Stimulated activated CD8-positive, alpha-beta memory T cell treated with anti-CD3 and anti-CD28 coated beads, Interleukin-7, amount 100 ng/mL, for 4 hours (primary cell): ENCODE measurements around the gene HSPG2.

Experiments used
- DNase-seq, 2 donors: peaks; one replicate each; pipeline ENCODE4 v3.0.0-alpha.2; 2020; ENCODE audit warnings: low read depth in 2 of 2

Gene HSPG2

DNA sequence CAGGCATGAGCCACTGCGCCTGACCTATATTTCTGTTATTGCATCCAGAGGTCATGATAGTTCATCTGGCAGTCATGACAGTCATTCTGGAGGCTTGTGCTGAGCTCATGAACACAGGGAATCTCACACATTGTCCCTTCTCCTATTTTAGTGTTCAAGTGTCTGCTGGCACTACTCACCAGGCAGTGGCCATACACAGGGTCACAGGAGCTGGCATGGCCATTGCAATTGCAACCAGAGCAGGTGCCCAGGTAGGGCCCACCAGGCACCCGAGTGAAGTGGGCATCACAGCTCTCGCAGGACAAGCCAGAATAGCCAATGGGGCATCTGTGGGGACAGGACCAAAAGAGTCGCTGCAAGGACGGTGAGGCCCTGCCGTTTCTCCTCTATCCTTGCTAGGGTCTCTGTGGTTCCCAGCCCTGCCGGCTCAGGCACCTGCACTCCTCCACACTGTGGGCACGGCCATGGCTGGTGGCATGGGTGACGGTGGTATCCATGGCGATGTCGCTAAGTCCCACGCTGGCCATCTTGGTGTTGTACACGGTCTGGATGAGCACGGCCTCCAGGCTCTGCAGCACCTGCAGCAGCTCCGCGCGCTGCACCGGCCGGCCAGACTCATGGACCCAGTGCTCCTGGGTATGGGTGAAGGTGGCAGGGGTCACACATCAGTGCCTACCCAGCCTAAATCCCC, 57.0 kb downstream of the HSPG2 start:
- no peak for DNase-seq

- DNase-seq: no peak
These were observed 58.2 kb downstream of the HSPG2 start for GRCh38 chr1:21878840-21879478.

- DNase-seq: no peak
These were observed 58.9 kb downstream of the HSPG2 start for GRCh38 chr1:21878009-21878773.

DNA sequence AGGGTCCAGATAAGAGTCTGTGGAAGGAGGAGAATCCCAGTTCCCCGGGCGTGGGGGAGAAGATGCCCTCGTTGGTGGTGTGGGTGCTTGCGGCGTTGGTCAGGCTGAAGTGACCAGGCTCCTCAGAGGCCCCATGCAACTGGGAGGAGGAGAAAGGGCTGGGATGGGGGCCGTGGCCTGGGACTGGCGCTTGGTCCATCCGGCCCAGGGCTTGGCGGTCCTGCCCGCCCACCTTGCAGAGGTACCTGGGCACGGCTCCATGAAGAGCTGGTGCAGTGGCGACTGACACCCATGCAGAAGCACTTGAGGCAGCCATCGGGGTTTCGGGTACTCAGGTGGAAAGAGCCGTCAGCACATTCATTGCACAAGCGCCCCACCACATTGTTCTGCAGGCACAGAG, 60.8 kb downstream of the HSPG2 start:
- no peak for DNase-seq

GRCh38 chr1:21875621-21876063, 61.5 kb downstream of the HSPG2 start:
- DNase-seq: no peak

DNA sequence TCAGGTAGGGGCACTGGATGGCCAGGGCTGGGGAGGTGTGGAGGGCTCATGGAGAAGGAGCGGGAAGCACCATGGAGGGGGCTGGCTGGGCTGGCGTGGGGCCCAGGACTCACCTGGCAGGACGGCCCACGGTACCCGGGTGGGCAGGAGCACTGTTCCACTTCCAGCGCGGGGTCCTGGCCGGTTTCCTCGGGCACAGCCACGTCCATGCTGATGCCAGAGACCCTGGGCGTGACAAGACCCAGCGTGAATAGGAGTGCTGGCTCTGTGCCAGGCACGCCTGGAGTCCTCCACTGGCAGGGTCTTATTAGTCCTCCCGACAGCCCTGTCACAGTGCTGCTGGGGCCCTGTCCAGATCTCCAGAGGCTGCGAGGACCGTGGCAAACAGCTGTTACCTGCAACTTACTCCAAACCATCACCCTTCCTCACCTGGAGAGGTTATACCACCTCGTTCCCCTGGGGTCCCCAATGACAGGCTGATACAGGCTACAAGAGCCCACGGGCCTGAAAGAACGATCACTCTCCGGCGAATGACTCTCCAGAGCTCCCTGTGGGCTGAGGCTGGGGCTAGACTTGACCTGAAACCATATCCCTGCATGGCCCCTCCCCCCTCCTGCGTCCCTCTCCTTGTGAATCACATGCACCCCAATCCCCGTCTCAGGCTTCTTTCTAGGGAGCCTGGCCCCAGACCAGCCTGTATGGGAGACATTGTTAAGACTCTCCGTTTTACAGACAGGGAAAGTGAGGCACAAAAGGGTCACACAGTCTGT, 62.1 kb downstream of the HSPG2 start:
- no peak for DNase-seq

- no peak for DNase-seq
These were observed 62.8 kb downstream of the HSPG2 start for GRCh38 chr1:21874328-21874727.

DNA sequence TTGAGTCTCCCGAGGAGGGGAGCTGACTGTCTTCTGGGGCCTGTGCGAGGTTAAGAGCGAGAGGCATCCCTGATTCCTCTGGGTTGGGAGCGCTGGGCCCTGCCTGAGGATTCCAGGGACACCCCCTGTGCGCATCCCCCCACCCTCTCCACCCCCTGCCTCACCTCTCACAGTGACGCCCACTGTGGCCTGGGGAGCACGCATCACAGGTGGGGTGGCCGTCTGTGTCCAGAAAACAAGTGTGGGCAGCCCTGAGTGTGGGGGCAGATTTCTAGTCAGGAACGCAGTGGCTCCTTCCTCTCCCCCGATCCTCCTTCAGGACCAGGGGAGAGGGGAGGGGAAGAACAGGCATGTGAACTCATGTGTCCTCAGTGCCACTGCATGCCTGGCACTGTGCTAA, 63.3 kb downstream of the HSPG2 start:
- no peak for DNase-seq

- no peak for DNase-seq
These were observed 63.9 kb downstream of the HSPG2 start for GRCh38 chr1:21873174-21873573.

GRCh38 chr1:21872445-21873079, 64.5 kb downstream of the HSPG2 start:
- DNase-seq: no peak

GRCh38 chr1:21871943-21872342, 65.2 kb downstream of the HSPG2 start:
- no peak for DNase-seq

DNA sequence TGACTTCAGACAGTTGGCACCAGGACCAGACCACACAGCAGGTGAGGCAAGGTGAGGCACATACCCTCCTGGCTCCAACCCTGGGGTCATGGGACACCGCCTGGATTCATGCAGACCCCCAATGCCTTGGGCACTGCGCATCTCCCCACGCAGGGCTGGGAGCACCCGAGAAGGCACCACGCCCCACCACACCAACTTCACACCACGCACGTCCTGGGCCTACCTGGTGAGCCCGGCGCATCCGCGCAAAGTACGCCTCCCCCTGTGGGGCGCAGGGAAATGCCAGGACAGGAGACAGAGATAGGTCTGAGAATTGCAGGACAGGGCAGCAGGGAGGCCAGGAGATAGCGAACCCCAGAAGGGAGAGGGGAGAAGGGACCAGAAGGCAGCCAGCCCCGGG, 66.5 kb downstream of the HSPG2 start:
- no peak for DNase-seq

GRCh38 chr1:21869620-21870121, 67.4 kb downstream of the HSPG2 start:
- DNase-seq: no peak

DNA sequence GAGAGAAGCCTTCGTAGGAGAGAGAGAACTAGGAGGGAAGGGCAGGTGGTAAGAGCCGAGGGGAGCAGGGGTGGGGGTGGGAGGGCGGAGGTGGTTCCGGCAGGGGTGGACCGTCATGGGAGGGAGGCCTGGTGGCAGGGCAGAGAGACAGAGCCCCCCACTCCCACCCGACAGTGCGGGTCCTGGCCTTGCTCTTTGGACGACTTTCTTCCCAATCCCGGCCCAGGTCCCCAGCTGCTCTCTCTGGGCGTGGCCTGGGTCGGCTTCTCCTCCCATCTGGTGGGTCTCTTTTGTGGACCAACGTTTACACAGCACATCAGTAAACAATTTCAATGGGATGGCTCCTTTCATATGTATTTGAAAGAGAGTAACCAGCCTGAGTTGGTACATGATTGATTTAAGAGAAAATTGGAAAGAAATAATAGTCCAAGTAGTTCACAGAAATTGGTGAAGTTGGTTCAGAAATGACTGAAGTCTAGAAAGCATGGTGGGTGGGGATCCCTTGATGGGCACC, 68.1 kb downstream of the HSPG2 start:
- DNase-seq: no peak

DNA sequence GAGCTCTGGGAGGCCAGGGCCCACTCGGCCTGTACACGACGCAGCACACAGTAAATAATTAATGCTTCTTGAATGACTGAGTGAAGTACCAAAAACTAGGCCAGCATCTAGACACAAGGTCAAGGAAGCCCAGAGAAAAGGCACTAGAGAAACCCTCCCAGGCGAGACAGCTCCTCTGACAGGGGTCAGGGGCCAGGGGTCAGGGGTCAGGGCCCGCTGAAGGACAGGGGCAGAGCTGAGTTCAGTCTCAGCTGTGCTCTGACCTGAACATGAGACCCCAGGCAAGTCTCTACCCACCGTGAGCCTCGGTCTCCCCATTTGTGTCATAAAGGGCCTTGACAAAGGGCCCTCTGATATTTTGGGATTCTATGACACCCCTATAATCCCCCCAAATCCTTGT, 68.6 kb downstream of the HSPG2 start:
- DNase-seq: no peak

GRCh38 chr1:21867451-21867996, 69.6 kb downstream of the HSPG2 start:
- DNase-seq: no peak

DNA sequence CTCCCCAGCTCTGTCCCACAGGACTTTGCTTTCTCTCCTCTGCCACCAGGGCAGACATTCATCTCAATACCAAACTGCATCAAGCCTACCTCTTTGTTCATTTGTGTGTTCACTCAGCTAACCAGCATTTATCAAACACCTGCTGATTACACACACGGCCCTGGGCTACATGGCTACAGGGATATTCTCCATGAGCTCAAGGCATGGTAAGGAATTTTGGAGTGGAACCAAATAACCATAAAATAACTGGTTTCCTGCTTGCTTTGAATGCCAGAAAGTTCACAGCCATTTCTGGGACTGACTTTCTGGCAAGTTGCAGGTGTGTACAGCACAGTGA, 70.4 kb downstream of the HSPG2 start:
- no peak for DNase-seq

DNA sequence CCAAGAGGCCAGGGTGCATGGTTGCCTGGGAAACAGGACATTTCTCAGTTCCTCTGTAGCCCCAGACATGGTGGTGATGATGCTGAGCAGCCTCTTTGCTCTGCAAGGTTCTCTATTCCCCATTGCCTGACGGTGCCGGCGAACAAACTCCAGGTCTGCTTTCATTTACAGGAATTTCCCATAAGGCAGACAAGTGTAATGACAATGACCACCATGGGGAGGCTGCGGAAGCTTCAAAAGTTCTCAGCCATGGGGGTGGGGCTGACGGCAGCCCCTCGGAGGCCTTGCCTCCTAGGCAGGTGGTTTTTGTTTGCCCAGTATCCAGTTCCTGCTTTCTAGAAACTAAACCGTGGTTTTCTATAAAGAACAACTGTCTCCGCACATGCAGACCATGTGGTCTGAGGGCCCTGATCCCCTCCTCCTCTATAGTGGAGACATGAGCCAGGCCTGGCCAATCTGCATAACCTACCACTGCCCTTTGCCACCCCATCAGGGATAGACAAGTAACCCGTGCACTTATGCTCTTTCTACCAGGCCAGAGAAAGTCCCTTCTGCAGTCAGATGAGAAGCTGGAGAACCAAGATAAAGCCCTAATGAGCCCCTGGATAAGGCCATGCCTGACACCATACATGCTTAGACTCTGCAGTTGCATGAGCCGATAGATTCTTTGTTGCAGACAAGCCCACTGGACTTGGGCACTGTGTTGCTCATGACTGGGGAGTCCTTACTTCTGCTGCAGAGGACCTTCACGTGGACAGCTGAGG, 71.0 kb downstream of the HSPG2 start:
- DNase-seq: no peak

- no peak for DNase-seq
These were observed 71.5 kb downstream of the HSPG2 start for GRCh38 chr1:21865609-21865942.

DNA sequence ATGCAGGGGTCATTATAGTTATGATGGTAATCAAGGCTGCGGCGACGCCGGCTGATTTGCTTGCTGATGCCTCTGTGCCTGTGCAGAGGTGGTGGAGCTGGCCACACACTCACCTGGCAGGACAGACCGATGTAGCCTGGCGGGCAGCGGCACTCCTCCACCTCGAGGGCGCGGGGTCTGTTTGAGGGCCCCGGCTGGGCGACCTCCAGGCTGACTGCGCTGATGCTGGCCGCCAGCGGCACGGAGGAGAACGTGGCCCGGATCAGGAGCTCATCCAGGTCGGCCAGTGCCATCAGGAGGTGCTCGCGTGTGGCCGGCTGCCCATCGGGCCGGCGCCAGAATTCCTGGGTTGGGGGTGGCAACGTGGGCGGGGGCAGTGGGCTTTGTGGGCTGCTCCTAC, 72.4 kb downstream of the HSPG2 start:
- no peak for DNase-seq
